ENCODE data around the gene AUP1. TPM values are rescaled to one million over a fixed set of nuclear protein-coding genes. Genes with fewer than 3 reads are reported as not detected.
"Not testable (repeated sequence)": the region's sequence is repeated elsewhere in the genome, so short reads cannot be mapped to it uniquely, and the experiment has no call there.

Gene AUP1
- total RNA-seq, 1 experiment from 2014 or later: 105 TPM

DNA sequence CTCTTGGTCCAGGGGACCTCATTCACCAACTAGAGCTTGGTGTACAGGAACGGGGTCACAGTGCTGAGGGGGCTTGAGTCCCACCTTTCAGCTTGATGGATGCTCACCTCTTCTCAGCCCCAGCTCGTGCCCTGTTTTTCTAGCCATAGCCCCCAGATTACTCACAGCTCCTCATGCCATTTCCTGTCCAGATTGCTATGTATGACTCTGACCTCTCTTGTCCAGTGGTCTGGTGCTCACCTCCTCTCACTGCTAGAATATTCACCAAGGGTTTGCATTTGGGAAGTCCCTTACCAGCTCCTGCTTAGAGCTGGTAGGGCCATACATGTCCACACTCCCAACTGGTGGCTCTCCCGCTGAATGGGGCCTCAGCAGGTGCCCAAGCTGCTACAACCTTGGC, 36.0 kb downstream of the AUP1 start:
- H3K27me3 ChIP-seq (ENCODE audit: control insufficient read depth, insufficient read depth, low read length): peaks cover 34% of the 10 kb centered on the region
- DNase-seq: no peak
- no peak overlapping the region for H3K4me3 ChIP-seq (ENCODE audit: insufficient read depth, low read depth, low read length)
- H3K36me3 ChIP-seq (replicated peaks; ENCODE audit: control insufficient read depth, insufficient read depth, low read length): peaks cover 22% of the 10 kb centered on the region

DNA sequence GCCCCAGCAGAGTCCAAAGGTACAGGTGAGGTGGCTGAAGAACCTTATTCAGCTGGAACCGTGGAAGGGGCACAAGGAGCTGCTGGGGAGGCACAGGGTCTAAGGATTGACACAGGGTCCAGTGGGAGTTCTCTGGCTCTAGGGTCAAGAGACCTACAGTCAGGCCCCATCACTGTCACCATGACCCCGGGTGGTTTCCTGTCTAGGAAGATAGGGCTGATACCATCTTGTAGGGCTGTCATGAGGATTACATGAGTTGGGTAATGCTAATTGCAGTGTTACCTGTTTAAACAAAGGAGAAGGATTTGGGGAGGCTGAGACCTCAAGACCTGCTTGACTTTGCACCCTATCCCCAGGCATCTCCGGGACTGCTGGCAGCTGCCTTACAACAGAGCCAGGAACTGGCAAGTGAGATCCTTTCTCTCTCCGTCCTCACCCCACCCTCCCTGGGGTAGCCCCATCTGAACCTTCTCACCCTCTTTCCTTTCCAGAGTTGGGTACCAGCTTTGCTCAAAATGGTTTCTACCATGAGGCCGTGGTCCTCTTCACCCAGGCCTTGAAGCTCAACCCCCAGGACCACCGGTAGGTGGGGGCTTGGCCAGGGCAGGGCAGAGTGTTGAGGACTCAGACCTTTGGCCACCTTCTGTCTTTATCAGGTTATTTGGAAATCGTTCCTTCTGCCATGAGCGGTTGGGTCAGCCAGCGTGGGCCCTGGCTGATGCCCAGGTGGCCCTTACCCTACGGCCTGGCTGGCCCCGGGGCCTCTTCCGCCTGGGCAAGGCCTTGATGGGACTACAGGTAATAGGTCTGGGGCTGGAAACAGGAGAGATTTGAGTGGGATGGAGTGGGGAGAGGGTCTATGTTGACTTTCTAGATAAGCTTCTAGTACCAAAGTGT, 37.6 kb downstream of the AUP1 start:
- no peak for DNase-seq
- Histone ChIP-seq H3K27me3 (ENCODE audit: control insufficient read depth, insufficient read depth, low read length) (peaks cover 17% of the 10 kb centered on the region), H3K36me3 (replicated peaks; ENCODE audit: control insufficient read depth, insufficient read depth, low read length) (peaks cover 22% of the 10 kb centered on the region), H3K4me3 (ENCODE audit: insufficient read depth, low read depth, low read length) (no peak overlapping the region)

DNA sequence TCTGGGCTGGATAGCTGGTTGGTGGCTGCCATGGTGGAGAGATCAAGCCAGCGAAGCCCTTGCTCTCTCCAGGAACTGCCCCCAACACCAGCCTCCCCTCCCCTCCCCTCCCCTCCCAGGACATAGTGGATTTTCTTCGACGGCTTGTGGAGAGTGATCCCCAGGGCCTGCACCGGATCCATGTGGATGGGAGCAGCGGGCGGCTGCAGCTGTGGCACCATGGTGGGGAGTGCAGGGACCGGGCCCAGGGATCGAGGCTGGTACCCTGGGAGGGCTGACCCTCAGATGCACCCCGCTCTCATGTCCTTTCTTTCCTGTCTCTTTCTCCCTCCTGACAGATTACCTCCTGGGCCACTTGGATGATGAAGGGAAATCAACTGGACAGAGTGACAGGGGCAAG, 39.6 kb downstream of the AUP1 start:
- Histone ChIP-seq H3K36me3 (replicated peaks; ENCODE audit: control insufficient read depth, insufficient read depth, low read length) (peaks cover 22% of the 10 kb centered on the region), H3K27me3 (ENCODE audit: control insufficient read depth, insufficient read depth, low read length) (no peaks in the 10 kb centered on the region; the same call in 1 of the 2 replicates), H3K4me3 (ENCODE audit: insufficient read depth, low read depth, low read length) (no peak overlapping the region)
- no peak for DNase-seq

DNA sequence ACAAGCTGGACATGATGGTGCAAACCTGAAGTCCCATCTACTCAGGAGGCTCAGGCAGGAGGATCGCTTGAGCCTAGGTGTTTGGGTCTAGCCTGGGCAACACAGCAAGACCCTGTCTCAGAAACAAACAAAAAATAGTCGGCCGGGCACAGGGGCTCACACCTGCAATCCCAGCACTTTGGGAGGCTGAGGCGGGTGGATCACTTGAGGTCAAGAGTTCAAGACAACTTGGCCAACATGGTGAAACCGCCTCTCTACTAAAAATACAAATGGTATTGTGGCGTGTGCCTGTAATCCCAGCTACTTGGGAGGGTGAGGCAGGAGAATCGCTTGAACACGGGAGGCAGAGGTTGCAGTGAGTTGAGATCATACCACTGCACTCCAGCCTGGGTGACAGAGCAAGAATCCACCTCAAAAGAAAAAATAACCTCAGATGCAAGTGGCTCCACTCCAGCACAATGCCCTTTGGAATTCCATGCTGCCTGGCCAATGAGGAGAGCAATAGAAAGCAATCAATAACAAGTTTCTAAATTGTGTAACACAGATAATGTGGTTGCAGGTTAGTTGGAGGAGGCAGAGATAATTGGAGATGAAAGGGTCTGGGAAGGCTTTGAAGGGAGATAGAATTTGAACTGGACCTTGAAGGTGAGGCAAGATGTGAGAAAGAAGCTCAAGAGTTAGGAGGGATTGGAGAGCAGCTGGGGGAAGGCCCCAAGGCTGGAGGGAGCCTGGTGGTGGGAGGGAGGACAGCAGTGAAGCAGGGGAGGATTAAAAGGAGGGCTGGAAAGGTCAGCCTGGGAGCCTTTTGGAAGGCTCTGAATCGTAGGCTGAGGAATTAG, 40.6 kb downstream of the AUP1 start:
- no peak overlapping the region for H3K4me3 ChIP-seq (ENCODE audit: insufficient read depth, low read depth, low read length)
- H3K36me3 ChIP-seq (replicated peaks; ENCODE audit: control insufficient read depth, insufficient read depth, low read length): peaks cover 22% of the 10 kb centered on the region
- no peak for DNase-seq
- H3K27me3 ChIP-seq (ENCODE audit: control insufficient read depth, insufficient read depth, low read length): no peaks in the 10 kb centered on the region

DNA sequence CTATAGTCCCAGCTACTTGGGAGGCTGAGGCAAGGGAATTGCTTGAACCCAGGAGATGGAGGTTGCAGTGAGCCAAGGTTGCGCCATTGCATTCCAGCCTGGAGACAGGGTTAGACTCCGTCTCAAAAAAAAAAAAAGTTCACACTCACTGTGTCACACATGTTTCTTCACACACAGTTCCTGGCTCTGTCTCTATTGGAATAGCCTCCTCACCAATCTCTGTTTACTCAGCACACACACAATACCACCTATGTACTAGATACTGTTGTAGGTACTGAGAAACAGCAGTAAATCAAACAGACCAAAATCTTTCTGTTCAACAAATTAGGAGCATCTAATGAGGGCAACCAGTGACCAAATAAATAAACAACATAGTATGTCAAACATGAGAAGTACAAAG, 43.4 kb downstream of the AUP1 start:
- Histone ChIP-seq H3K27me3 (ENCODE audit: control insufficient read depth, insufficient read depth, low read length) (no peaks in the 10 kb centered on the region; the same call in 1 of the 2 replicates), H3K36me3 (replicated peaks; ENCODE audit: control insufficient read depth, insufficient read depth, low read length) (peaks cover 11% of the 10 kb centered on the region), H3K4me3 (ENCODE audit: insufficient read depth, low read depth, low read length) (no peak overlapping the region)
- no peak for DNase-seq

DNA sequence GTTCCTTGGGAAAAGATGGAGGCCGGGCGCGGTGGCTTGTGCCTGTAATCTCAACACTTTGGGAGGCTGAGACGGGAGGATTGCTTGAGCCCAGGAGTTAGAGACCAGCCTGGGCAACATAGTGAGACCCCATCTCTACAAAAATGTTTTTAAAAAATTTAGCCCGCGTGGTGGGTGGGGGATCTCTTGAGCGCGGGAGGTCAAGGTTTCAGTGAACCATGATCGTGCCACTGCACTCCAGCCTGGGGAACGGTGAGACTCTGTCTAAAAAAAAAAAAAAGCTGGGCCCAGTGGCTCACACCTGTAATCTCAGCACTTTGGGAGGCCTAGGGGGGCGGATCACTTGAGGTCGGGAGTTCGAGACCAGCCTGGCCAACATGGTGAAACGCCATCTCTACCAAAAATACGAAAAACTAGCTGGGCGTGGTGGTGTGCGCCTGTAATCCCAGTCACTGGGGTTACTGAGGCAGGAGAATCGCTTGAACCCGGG, 45.8 kb downstream of the AUP1 start:
- peak overlapping the region; percentile 93 for H3K4me3 ChIP-seq (ENCODE audit: insufficient read depth, low read depth, low read length)
- not testable (repeated sequence) for DNase-seq; H3K27me3 ChIP-seq (ENCODE audit: control insufficient read depth, insufficient read depth, low read length); H3K36me3 ChIP-seq (replicated peaks; ENCODE audit: control insufficient read depth, insufficient read depth, low read length)

DNA sequence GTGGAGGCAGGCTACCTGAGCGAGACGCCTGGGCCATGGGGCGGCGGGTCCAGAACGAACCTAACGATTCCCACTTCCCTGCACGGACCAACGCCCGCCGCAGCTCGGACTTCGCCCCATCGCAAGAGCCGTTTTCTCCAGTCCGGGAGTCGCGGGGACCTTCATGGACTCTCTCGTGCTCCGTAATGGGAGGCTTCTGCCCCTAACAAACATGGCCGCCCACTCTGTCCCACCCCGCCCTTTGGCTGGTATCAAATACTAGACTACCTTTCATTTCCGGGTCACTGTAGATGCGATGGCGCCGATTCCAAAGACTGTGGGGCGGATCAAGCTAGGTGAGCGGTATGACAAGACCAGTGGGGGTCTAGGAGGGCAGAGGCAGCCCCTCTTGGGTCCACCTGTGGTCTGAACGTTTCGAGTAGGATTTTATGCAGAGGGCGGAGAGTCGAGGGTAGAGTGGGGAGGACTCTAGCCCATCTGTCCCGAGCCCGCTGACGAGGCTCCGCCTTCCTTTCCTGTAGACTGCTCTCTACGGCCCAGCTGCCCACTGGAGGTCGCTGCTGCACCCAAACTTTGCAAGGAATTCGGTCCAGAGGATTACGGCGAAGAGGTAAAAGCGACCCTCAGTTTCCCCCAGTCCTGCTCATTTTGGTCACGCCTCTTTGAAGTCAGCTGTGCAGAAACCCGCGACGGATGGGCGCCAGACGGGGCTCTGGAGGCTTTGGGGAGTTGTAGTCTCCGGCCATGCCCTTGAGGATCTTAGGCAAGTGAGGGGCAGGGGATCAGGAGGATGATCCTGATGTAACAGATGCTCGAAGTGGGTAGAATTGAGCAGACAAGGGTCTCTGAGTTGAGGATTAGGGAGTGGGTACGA, 46.5 kb downstream of the AUP1 start, which contains the start of the genes CCDC142 and TTC31:
TSS of gene CCDC142 (minus strand) at position 198 of the 874 bp plus-strand sequence. CDS start at position 37, 161 bp downstream.
TSS of gene TTC31 (plus strand) at position 281 of the 874 bp plus-strand sequence. CDS start at position 296, 15 bp downstream.
- no peaks in the 10 kb centered on the region; the same call in 1 of the 2 replicates for H3K27me3 ChIP-seq (ENCODE audit: control insufficient read depth, insufficient read depth, low read length)
- DNase-seq: peak; percentile 94
- peak within 1 kb of the TSS; percentile 93 for H3K4me3 ChIP-seq (ENCODE audit: insufficient read depth, low read depth, low read length)
- H3K36me3 ChIP-seq (replicated peaks; ENCODE audit: control insufficient read depth, insufficient read depth, low read length): peaks cover 7% of the 10 kb centered on the region

DNA sequence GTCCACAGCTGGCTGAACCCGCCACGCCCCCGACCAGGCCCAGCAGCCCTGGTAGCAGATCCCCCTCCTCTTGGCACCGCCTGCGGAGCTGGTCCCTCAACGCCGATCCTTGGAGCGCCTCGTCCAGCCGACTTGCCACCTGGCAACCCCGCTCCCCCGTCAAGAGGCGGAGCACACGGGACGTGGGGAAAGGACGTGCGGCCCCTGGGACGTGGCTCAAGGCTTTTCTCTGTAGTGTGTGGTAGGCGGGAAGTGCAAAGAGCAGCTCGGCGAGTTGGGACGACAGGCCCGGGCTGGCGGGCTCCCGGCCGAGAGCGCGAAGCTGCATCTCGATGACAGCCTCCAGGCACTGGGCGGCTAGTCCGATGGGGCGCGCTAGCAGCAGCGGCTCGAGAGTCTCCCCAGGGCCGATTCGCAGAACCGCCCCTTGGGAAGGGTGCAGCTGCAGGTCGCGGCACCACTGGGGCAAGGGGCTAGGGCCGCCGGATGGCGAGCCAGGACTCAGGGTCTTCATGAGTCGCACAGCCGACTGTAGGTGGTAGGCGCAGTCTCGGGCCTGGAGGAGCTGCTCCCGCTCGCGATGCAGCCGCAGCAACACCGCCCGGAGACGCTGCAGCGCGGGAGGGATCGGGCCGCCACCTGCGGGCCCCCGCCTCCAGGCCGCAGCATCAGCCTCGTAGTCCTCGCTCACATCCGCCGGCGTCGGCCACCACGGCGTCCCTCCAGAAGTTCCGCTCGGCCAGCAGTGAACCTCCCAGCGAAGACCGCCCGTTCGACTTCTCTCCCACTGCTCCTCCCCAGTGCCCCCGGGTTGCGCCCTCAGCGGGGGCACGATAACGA, 47.3 kb downstream of the AUP1 start:
- DNase-seq: peak; percentile 83

DNA sequence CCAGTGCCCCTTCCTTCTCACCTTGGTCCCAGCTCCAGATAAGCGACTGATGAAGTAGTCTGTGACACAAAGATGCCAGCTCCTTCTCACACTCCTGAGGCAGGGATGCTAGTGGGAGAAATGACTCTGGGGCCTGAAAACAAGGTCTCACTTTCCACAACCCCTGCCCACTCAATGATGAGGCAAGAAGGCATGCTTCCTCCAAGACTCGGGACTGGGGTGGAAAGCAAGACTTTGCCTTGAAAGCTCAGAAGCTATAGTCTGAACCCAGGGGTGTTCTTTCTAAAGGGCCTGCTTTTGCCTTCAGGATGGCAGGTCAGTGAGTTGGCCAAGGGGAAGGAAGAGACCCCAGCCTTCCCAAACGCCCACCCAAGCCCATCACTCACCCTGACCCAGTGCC, 48.1 kb downstream of the AUP1 start:
- DNase-seq: no peak
- Histone ChIP-seq H3K4me3 (ENCODE audit: insufficient read depth, low read depth, low read length) (peak overlapping the region; percentile 93), H3K36me3 (replicated peaks; ENCODE audit: control insufficient read depth, insufficient read depth, low read length) (peaks cover 7% of the 10 kb centered on the region), H3K27me3 (ENCODE audit: control insufficient read depth, insufficient read depth, low read length) (no peaks in the 10 kb centered on the region; the same call in 1 of the 2 replicates)

More for the DNA sequence above, 47.3 kb downstream of the AUP1 start:
- peaks cover 7% of the 10 kb centered on the region for H3K36me3 ChIP-seq (replicated peaks; ENCODE audit: control insufficient read depth, insufficient read depth, low read length)
- no peaks in the 10 kb centered on the region; the same call in 1 of the 2 replicates for H3K27me3 ChIP-seq (ENCODE audit: control insufficient read depth, insufficient read depth, low read length)
- peak overlapping the region; percentile 93 for H3K4me3 ChIP-seq (ENCODE audit: insufficient read depth, low read depth, low read length)

Other genes with a start within 250 kb of the AUP1 start
- 0.90 and 1.1 TPM in 2 replicates for gene SLC4A5, start 186.3 kb downstream of the AUP1 start, total RNA-seq (2014; rRNA removed; shearing (Covaris generic))
- 100 and 105 TPM in 2 replicates for gene DCTN1, start 149.4 kb downstream of the AUP1 start, total RNA-seq (2014; rRNA removed; shearing (Covaris generic))
- gene C2orf81, start 108.1 kb downstream of the AUP1 start, total RNA-seq (2014; rRNA removed; shearing (Covaris generic)): 0.83 and 1.6 TPM in 2 replicates
- gene WDR54, start 108.0 kb downstream of the AUP1 start, total RNA-seq (2014; rRNA removed; shearing (Covaris generic)): 38.0 and 55.5 TPM in 2 replicates
- gene RTKN, start 87.8 kb downstream of the AUP1 start, total RNA-seq (2014; rRNA removed; shearing (Covaris generic)): 93.4 and 107 TPM in 2 replicates
- 9.6 and 11.3 TPM in 2 replicates for gene INO80B, start 74.6 kb downstream of the AUP1 start, total RNA-seq (2014; rRNA removed; shearing (Covaris generic))
- gene WBP1, start 71.3 kb downstream of the AUP1 start, total RNA-seq (2014; rRNA removed; shearing (Covaris generic)): 81.0 and 88.9 TPM in 2 replicates
- gene MOGS, start 64.3 kb downstream of the AUP1 start, total RNA-seq (2014; rRNA removed; shearing (Covaris generic)): 91.2 and 98.8 TPM in 2 replicates
- 25.9 and 34.1 TPM in 2 replicates for gene MRPL53, start 57.0 kb downstream of the AUP1 start, total RNA-seq (2014; rRNA removed; shearing (Covaris generic))
- 9.8 and 12.0 TPM in 2 replicates for gene CCDC142, start 46.7 kb downstream of the AUP1 start, total RNA-seq (2014; rRNA removed; shearing (Covaris generic))
- gene TTC31, start 46.6 kb downstream of the AUP1 start, total RNA-seq (2014; rRNA removed; shearing (Covaris generic)): 20.4 and 22.5 TPM in 2 replicates
- gene LBX2, start 30.1 kb downstream of the AUP1 start, total RNA-seq (2014; rRNA removed; shearing (Covaris generic)): 0.11 and 0.17 TPM in 2 replicates
- gene PCGF1, start 22.0 kb downstream of the AUP1 start, total RNA-seq (2014; rRNA removed; shearing (Covaris generic)): 12.4 and 15.1 TPM in 2 replicates
- not detected in 2 replicates for gene TLX2, start 15.3 kb downstream of the AUP1 start, total RNA-seq (2014; rRNA removed; shearing (Covaris generic))
- gene DQX1, start 3.5 kb downstream of the AUP1 start, total RNA-seq (2014; rRNA removed; shearing (Covaris generic)): 0.10 and 0.78 TPM in 2 replicates
- 27.0 and 39.6 TPM in 2 replicates for gene HTRA2, start 227 bp upstream of the AUP1 start, total RNA-seq (2014; rRNA removed; shearing (Covaris generic))
- gene LOXL3, start 24.2 kb upstream of the AUP1 start, total RNA-seq (2014; rRNA removed; shearing (Covaris generic)): 6.6 and 7.7 TPM in 2 replicates
- 4.9 and 6.9 TPM in 2 replicates for gene DOK1, start 25.0 kb upstream of the AUP1 start, total RNA-seq (2014; rRNA removed; shearing (Covaris generic))
- 3.9 and 4.8 TPM in 2 replicates for gene M1AP, start 118.6 kb upstream of the AUP1 start, total RNA-seq (2014; rRNA removed; shearing (Covaris generic))
- 1.1 and 1.3 TPM in 2 replicates for gene SEMA4F, start 124.5 kb upstream of the AUP1 start, total RNA-seq (2014; rRNA removed; shearing (Covaris generic))